HG03025 (cell line): ENCODE measurements around the gene PIP5K1A.
"Not testable (repeated sequence)": the region's sequence is repeated elsewhere in the genome, so short reads cannot be mapped to it uniquely, and the experiment has no call there.

ENCODE experiments used
- ATAC-seq: cut with Tn5 transposase; IDR thresholded peaks from one replicate; pipeline ENCODE4 v1.9.1; 2021; ENCODE audit warnings: mild to moderate bottlenecking, moderate library complexity; ENCODE audit not compliant: unreplicated experiment, low FRiP score

The PIP5K1A gene

GRCh38 chr1:151189637-151190445 is 8.5 kb upstream of the PIP5K1A start, which contains the start of gene VPS72:
Gene VPS72, minus strand, starts transcription at chr1:151190197. Its CDS starts 76 bp downstream, at chr1:151190121.
- ATAC-seq, result peak; percentile 75

- no peak for ATAC-seq
Measured at GRCh38 chr1:151192047-151192446, 6.3 kb upstream of the PIP5K1A start.

- ATAC-seq, result no peak
Measured at GRCh38 chr1:151193304-151193703, 5.0 kb upstream of the PIP5K1A start.

- ATAC-seq, result no peak
Measured at GRCh38 chr1:151193856-151194255, 4.5 kb upstream of the PIP5K1A start.

GRCh38 chr1:151194894-151195594 is 3.3 kb upstream of the PIP5K1A start:
- not testable (repeated sequence) for ATAC-seq

- ATAC-seq, result no peak
Measured at GRCh38 chr1:151196292-151196800, 2.0 kb upstream of the PIP5K1A start.

GRCh38 chr1:151197863-151198253 is 494 bp upstream of the PIP5K1A start:
- ATAC-seq, result no peak

- ATAC-seq, result no peak
Measured at GRCh38 chr1:151199873-151200581, 1.7 kb downstream of the PIP5K1A start.

- ATAC-seq, result not testable (repeated sequence)
Measured at GRCh38 chr1:151205381-151205965, 7.1 kb downstream of the PIP5K1A start.

- no peak for ATAC-seq
Measured at GRCh38 chr1:151210830-151211229, 12.5 kb downstream of the PIP5K1A start.

- ATAC-seq, result no peak
Measured at GRCh38 chr1:151211972-151212705, 13.8 kb downstream of the PIP5K1A start.

- no peak for ATAC-seq
Measured at GRCh38 chr1:151213560-151213959, 15.2 kb downstream of the PIP5K1A start.

GRCh38 chr1:151221616-151222015 is 23.3 kb downstream of the PIP5K1A start:
- no peak for ATAC-seq

- no peak for ATAC-seq
Measured at GRCh38 chr1:151222130-151222529, 23.8 kb downstream of the PIP5K1A start.

- ATAC-seq, result no peak
Measured at GRCh38 chr1:151235235-151235634, 36.9 kb downstream of the PIP5K1A start.

- ATAC-seq, result no peak
Measured at GRCh38 chr1:151237678-151238466, 39.5 kb downstream of the PIP5K1A start.

- no peak for ATAC-seq
Measured at GRCh38 chr1:151238467-151238739, 40.1 kb downstream of the PIP5K1A start.

GRCh38 chr1:151242442-151242841 is 44.1 kb downstream of the PIP5K1A start:
- no peak for ATAC-seq

- no peak for ATAC-seq
Measured at GRCh38 chr1:151243683-151244216, 45.4 kb downstream of the PIP5K1A start.
